Left lung (tissue), 10 donors: ENCODE measurements around the gene KRT36. TPM values are rescaled to one million over a fixed set of nuclear protein-coding genes. Genes with fewer than 3 reads are reported as not detected.

ENCODE experiments used
- ATAC-seq: fragments of 200-7000 bp; cut with Tn5 transposase; one replicate; pipeline ENCODE4 v1.9.1; 2020; ENCODE audit warnings: moderate library complexity
- DNase-seq, 4 donors: peaks; one replicate each; pipeline ENCODE4 v3.0.0-alpha.2; 2013 to 2020
- H3K27ac ChIP-seq, 2 donors: fragments of 200-600 bp; sonication (generic) in 1 of 2; one replicate each; pipeline versions ENCODE4 v1.5.0 to v1.8.0; 2020 to 2021
- H3K27me3 ChIP-seq, 2 donors: fragments of 200-600 bp; sonication (generic) in 1 of 2; one replicate each; pipeline versions ENCODE4 v1.5.0 to v1.8.0; 2020 to 2021
- H3K36me3 ChIP-seq, 2 donors: fragments of 200-600 bp; sonication (generic) in 1 of 2; one replicate each; pipeline versions ENCODE4 v1.5.0 to v1.8.0; 2020 to 2021
- H3K4me1 ChIP-seq, 2 donors: fragments of 200-600 bp; one replicate each; pipeline ENCODE4 v1.8.0; 2021
- H3K4me3 ChIP-seq, 2 donors: fragments of 200-600 bp; sonication (generic) in 1 of 2; one replicate each; pipeline versions ENCODE4 v1.5.0 to v1.8.0; 2020 to 2021; ENCODE audit warnings: mild to moderate bottlenecking in 1 of 2
- H3K9me3 ChIP-seq, 2 donors: fragments of 200-600 bp; sonication (generic) in 1 of 2; one replicate each; pipeline versions ENCODE4 v1.5.0 to v1.8.0; 2020 to 2021
- CTCF ChIP-seq, 2 donors: fragments of 200-600 bp; sonication (generic) in 1 of 2; IDR thresholded peaks; one replicate each; pipeline versions ENCODE4 v1.5.0 to v1.8.0; 2021; ENCODE audit warnings: antibody characterized with exemption in 2 of 2
- intact Hi-C, 2 donors: fragments of 100-400 bp; cut with DNase I; formaldehyde crosslinking; loops; one replicate each; pipeline versions ENCODE4 v1.11.2 to v1.14.2; 2022
- polyA plus RNA-seq, 6 donors: library from polyadenylated mRNA; unstranded; fragments of 120-200 nt; gene quantifications; one replicate each; pipeline ENCODE4 v1.2.1, GENCODE V29; 2013; ENCODE audit not compliant: insufficient read length in 6 of 6
- total RNA-seq, 2 donors: library from RNA; stranded (reverse); fragmentation: NEBNext Ultra II Directional; extraction: Animal tissue kit (Norgen Biotek cat#: 25700); gene quantifications; one replicate each; pipeline ENCODE4 v1.2.1, GENCODE V29; 2021
- donor health status: DM: no; HTN: yes; CAD: no.
- donor health status: DM: no; HTN: no; CAD: no.

Gene KRT36
- total and polyA plus RNA-seq, 8 donors = not detected

DNA sequence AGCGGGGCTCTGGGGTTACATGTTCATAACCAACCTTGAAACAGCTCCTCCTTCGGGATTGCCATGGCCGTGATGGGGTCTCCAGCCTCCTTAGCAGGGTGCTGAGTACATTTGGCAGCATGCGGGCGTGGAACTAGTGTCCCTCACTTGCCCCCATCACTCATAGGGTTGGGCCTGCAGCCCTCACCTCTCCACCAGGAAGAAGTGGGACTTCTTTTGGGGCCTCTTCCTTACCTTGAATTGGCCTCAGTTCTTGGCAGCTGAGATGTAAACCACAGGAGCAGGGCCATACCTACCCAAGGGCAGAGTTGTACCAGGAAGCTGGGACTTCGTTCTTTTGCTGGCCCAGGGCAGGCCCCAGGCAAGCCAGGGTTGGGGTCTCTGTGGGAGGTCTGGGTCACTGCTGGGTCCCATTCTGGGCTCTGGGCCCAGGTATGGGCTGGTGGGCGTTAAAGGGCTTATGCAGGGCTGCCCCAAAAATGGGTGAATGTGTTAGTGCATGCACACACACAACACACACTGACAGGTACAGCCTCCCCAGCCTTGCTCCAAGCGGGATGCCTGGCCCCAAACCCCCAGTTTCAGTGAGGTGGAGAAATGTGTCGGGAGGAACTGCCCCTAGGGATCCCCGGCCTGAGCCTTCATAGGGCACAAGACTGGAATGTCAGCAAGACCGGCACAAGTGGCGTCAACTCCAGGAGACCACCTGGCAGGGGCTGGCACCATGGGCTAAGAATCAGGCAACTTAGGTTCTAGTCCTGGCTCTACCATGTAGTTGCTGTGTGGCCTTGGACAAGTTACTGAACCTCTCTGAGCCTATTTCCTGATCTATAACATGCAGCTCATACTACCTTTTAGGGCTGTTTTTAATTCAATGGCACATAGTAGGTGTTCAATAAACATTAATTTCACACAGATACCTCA is 32.9 kb upstream of the KRT36 start:
- Histone ChIP-seq H3K4me3 (no peak overlapping the region), H3K27me3 (peaks cover 9 to 49% of the 10 kb centered on the region in 2 donors), H3K36me3 (peaks cover 0 to 10% of the 10 kb centered on the region in 2 donors), H3K27ac (peak overlapping the region; percentile 55 to 69), H3K9me3 (no peaks in the 10 kb centered on the region), H3K4me1 (peaks cover 0 to 16% of the 10 kb centered on the region in 2 donors)
- no peak for TF ChIP-seq CTCF (IDR thresholded peaks at IDR 0.05)
- intact Hi-C loops = no loop called here
- peak; percentile 39 for ATAC-seq
- no peak for DNase-seq

- Histone ChIP-seq H3K27me3 (peaks cover 2 to 41% of the 10 kb centered on the region in 2 donors), H3K4me3 (no peak overlapping the region), H3K4me1 (peaks cover 0 to 16% of the 10 kb centered on the region in 2 donors), H3K27ac (peak overlapping the region; percentile 55 to 69), H3K9me3 (no peaks in the 10 kb centered on the region), H3K36me3 (peaks cover 0 to 10% of the 10 kb centered on the region in 2 donors)
- intact Hi-C loops = no loop called here
- ATAC-seq = peak; percentile 72
- no peak for TF ChIP-seq CTCF (IDR thresholded peaks at IDR 0.05)
- DNase-seq = peak in 3 of 4 donors; percentile 66 to 91 (median 84)
These were observed 32.0 kb upstream of the KRT36 start for GRCh38 chr17:41521574-41522261.

DNA sequence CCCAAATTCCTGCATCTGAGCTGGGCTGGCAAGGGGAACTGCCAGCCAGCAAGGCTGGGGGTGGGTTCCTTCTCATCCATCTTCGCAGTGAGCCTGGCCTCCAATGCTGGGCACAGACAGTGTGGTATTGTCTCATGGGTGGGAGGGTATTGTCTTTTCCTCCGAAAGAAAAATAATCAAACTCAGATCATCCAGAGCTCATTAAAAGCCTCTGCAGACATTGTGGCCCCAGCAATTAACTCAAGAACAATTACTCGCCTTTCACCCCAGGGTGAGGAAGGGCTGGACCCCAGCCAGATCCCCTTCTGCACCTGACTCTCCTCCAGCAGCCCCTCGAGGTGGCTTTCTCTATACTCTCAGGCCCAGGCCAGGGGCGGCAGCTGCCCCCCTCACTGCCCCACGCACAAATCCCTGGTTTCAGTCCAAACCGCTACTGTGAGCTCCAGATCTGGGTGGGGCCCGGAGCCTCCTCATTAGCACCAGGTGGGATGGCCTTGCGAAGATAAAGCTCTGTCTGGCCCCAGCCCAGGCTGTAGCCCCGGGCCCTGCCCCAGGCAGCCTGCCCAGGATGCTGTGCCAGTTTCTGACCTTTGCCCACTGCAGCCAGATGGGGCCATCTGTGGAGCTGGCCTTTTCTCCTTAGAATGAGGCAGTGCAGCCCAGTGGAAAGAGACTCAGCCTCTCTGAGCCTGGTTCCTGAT is 31.3 kb upstream of the KRT36 start:
- DNase-seq (no peak), ATAC-seq (no peak)
- Histone ChIP-seq H3K9me3 (no peaks in the 10 kb centered on the region), H3K27me3 (peaks cover 0 to 33% of the 10 kb centered on the region in 2 donors), H3K27ac (peak overlapping the region; percentile 15 to 47), H3K36me3 (peaks cover 0 to 10% of the 10 kb centered on the region in 2 donors), H3K4me3 (no peak overlapping the region), H3K4me1 (peaks cover 0 to 16% of the 10 kb centered on the region in 2 donors)
- intact Hi-C loops = no loop called here
- TF ChIP-seq CTCF (IDR thresholded peaks at IDR 0.05) = no peak

GRCh38 chr17:41519501-41520224 is 30.0 kb upstream of the KRT36 start:
- Histone ChIP-seq H3K27me3 (peaks cover 0 to 29% of the 10 kb centered on the region in 2 donors), H3K36me3 (peaks cover 0 to 10% of the 10 kb centered on the region in 2 donors), H3K4me3 (no peak overlapping the region), H3K4me1 (peaks cover 0 to 16% of the 10 kb centered on the region in 2 donors), H3K9me3 (no peaks in the 10 kb centered on the region), H3K27ac (no peak overlapping the region)
- TF ChIP-seq CTCF (IDR thresholded peaks at IDR 0.05) = no peak
- ATAC-seq (peak; percentile 48), DNase-seq (peak in 1 of 4 donors; percentile 72)
- intact Hi-C loops = no loop called here
